GM23338 (cell line): ENCODE results near the gene RPL21. TPM values are rescaled to one million over a fixed set of nuclear protein-coding genes. Genes with fewer than 3 reads are reported as not detected.

Experiments
- CREB1 ChIP-seq: fragments of 250-450 bp; sonication (Bioruptor Pico); IDR thresholded peaks from 2 replicates; pipeline ENCODE4 v1.5.0; 2020; ENCODE audit warnings: low read depth, mild to moderate bottlenecking, moderate library complexity
- JUNB ChIP-seq: IDR thresholded peaks from one replicate; pipeline ENCODE4 v1.6.1; 2016; ENCODE audit warnings: antibody characterized with exemption; ENCODE audit not compliant: unreplicated experiment
- NANOG ChIP-seq: IDR thresholded peaks from 2 replicates; pipeline ENCODE4 v1.6.1; 2016; ENCODE audit warnings: antibody characterized with exemption, borderline replicate concordance
- STAT1 ChIP-seq: IDR thresholded peaks from one replicate; pipeline ENCODE4 v1.6.1; 2016; ENCODE audit warnings: antibody characterized with exemption; ENCODE audit not compliant: unreplicated experiment
- ZNF114 ChIP-seq: fragments of 250-450 bp; sonication (Bioruptor Pico); IDR thresholded peaks from 2 replicates; pipeline ENCODE4 v1.5.0; 2020; ENCODE audit warnings: mild to moderate bottlenecking, moderate library complexity
- ZNF331 ChIP-seq: fragments of 250-450 bp; sonication (Bioruptor Pico); IDR thresholded peaks from 2 replicates; pipeline ENCODE4 v1.5.0; 2020; ENCODE audit warnings: low read depth, mild to moderate bottlenecking, moderate library complexity
- polyA plus RNA-seq: library from polyadenylated mRNA; unstranded; fragments of >200 nt; fragmentation: Nextera tagmentation; extraction: Ambion mirVana; gene quantifications from 2 replicates; pipeline ENCODE4 v1.2.1, GENCODE V29; 2016
- total RNA-seq: library from RNA; depleted of rRNA; stranded (reverse); fragments of >200 nt; shearing (Covaris generic); gene quantifications from 2 replicates; pipeline ENCODE4 v1.2.3, GENCODE V29; 2014
- TF ChIP-seq, protein P1 (sequence below): fragments of 250-450 bp; sonication (Bioruptor Pico); IDR thresholded peaks from 2 replicates; pipeline ENCODE4 v1.5.0; 2020; ENCODE audit warnings: mild to moderate bottlenecking, moderate library complexity
- TF ChIP-seq, protein P2 (sequence below): IDR thresholded peaks from one replicate; pipeline ENCODE4 v1.6.1; 2018; ENCODE audit warnings: antibody characterized with exemption; ENCODE audit not compliant: unreplicated experiment

RPL21 gene
- total and polyA plus RNA-seq, 2 experiments from 2014 or later: 1,037 to 1,343 TPM

DNA sequence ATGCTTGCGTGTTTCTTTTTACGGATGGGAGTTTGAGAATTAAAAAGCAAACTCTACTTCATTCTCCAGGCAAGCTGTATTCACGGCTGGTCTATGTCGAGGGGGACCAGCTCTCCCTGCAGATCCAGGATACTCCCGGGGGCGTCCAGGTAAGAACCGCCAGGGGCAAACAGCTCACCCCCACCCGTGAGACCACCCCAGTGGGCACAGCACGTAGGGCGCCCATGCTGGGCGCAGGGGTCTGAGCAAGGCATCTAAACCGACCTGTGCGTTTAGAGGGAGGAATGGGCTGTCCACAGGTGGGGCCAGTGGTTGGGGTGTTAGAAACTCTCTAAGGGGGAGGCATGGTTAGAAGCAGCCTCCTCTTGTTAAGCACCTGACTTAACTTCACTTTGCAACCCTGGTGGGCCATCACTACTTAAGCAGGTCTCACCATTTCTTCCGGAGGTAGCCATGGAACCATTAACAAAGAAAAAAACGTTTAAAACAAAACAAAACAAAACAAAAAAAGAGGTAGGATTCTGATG is 20.3 kb downstream of the RPL21 start (continued):
- TF ChIP-seq, protein P1, sequence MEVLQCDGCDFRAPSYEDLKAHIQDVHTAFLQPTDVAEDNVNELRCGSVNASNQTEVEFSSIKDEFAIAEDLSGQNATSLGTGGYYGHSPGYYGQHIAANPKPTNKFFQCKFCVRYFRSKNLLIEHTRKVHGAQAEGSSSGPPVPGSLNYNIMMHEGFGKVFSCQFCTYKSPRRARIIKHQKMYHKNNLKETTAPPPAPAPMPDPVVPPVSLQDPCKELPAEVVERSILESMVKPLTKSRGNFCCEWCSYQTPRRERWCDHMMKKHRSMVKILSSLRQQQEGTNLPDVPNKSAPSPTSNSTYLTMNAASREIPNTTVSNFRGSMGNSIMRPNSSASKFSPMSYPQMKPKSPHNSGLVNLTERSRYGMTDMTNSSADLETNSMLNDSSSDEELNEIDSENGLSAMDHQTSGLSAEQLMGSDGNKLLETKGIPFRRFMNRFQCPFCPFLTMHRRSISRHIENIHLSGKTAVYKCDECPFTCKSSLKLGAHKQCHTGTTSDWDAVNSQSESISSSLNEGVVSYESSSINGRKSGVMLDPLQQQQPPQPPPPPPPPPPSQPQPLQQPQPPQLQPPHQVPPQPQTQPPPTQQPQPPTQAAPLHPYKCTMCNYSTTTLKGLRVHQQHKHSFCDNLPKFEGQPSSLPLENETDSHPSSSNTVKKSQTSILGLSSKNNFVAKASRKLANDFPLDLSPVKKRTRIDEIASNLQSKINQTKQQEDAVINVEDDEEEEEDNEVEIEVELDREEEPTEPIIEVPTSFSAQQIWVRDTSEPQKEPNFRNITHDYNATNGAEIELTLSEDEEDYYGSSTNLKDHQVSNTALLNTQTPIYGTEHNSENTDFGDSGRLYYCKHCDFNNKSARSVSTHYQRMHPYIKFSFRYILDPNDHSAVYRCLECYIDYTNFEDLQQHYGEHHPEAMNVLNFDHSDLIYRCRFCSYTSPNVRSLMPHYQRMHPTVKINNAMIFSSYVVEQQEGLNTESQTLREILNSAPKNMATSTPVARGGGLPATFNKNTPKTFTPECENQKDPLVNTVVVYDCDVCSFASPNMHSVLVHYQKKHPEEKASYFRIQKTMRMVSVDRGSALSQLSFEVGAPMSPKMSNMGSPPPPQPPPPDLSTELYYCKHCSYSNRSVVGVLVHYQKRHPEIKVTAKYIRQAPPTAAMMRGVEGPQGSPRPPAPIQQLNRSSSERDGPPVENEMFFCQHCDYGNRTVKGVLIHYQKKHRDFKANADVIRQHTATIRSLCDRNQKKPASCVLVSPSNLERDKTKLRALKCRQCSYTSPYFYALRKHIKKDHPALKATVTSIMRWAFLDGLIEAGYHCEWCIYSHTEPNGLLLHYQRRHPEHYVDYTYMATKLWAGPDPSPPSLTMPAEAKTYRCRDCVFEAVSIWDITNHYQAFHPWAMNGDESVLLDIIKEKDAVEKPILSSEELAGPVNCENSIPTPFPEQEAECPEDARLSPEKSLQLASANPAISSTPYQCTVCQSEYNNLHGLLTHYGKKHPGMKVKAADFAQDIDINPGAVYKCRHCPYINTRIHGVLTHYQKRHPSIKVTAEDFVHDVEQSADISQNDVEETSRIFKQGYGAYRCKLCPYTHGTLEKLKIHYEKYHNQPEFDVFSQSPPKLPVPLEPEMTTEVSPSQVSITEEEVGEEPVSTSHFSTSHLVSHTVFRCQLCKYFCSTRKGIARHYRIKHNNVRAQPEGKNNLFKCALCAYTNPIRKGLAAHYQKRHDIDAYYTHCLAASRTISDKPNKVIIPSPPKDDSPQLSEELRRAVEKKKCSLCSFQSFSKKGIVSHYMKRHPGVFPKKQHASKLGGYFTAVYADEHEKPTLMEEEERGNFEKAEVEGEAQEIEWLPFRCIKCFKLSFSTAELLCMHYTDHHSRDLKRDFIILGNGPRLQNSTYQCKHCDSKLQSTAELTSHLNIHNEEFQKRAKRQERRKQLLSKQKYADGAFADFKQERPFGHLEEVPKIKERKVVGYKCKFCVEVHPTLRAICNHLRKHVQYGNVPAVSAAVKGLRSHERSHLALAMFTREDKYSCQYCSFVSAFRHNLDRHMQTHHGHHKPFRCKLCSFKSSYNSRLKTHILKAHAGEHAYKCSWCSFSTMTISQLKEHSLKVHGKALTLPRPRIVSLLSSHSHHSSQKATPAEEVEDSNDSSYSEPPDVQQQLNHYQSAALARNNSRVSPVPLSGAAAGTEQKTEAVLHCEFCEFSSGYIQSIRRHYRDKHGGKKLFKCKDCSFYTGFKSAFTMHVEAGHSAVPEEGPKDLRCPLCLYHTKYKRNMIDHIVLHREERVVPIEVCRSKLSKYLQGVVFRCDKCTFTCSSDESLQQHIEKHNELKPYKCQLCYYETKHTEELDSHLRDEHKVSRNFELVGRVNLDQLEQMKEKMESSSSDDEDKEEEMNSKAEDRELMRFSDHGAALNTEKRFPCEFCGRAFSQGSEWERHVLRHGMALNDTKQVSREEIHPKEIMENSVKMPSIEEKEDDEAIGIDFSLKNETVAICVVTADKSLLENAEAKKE (CRISPR knock-in tag): no peak
- TF ChIP-seq ZNF114 (CRISPR knock-in tag) (no peak), CREB1 (no peak), NANOG (no peak), ZNF331 (CRISPR knock-in tag) (no peak), JUNB (no peak), STAT1 (no peak)
- TF ChIP-seq, protein P2, sequence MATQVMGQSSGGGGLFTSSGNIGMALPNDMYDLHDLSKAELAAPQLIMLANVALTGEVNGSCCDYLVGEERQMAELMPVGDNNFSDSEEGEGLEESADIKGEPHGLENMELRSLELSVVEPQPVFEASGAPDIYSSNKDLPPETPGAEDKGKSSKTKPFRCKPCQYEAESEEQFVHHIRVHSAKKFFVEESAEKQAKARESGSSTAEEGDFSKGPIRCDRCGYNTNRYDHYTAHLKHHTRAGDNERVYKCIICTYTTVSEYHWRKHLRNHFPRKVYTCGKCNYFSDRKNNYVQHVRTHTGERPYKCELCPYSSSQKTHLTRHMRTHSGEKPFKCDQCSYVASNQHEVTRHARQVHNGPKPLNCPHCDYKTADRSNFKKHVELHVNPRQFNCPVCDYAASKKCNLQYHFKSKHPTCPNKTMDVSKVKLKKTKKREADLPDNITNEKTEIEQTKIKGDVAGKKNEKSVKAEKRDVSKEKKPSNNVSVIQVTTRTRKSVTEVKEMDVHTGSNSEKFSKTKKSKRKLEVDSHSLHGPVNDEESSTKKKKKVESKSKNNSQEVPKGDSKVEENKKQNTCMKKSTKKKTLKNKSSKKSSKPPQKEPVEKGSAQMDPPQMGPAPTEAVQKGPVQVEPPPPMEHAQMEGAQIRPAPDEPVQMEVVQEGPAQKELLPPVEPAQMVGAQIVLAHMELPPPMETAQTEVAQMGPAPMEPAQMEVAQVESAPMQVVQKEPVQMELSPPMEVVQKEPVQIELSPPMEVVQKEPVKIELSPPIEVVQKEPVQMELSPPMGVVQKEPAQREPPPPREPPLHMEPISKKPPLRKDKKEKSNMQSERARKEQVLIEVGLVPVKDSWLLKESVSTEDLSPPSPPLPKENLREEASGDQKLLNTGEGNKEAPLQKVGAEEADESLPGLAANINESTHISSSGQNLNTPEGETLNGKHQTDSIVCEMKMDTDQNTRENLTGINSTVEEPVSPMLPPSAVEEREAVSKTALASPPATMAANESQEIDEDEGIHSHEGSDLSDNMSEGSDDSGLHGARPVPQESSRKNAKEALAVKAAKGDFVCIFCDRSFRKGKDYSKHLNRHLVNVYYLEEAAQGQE: no peak
